Measurements from ENCODE around the gene PARD3.

The PARD3 gene

DNA sequence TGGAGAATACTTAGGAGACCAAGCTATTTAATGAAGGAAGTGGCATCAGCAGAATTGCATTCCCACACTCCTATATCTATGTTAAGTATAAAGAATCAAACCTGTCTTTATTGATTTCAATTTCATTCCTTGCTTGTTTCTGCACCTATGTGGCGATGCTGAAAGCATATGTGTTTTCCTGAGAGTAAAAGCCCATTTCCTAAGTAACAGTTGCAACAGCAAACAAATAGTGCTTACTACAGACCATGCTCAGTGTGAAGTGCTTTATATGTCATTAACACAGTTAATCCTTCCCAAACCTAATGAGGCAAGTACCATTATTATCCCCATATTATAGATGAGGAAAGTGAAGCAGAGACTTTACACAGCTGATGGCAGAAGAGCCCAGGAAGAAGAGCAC lies 552.1 kb downstream of the PARD3 start:
- H3K9me3 ChIP-seq (ENCODE audit: control insufficient read depth, low read length) = no peaks in the 10 kb centered on the region
- no peaks in the 10 kb centered on the region for H3K4me1 ChIP-seq
- no peak overlapping the region for H3K27ac ChIP-seq
- no peaks in the 10 kb centered on the region for H3K36me3 ChIP-seq (ENCODE audit: control insufficient read depth, insufficient read depth, low read length)
- H3K9ac ChIP-seq = no peak overlapping the region
- TF ChIP-seq, protein P1, sequence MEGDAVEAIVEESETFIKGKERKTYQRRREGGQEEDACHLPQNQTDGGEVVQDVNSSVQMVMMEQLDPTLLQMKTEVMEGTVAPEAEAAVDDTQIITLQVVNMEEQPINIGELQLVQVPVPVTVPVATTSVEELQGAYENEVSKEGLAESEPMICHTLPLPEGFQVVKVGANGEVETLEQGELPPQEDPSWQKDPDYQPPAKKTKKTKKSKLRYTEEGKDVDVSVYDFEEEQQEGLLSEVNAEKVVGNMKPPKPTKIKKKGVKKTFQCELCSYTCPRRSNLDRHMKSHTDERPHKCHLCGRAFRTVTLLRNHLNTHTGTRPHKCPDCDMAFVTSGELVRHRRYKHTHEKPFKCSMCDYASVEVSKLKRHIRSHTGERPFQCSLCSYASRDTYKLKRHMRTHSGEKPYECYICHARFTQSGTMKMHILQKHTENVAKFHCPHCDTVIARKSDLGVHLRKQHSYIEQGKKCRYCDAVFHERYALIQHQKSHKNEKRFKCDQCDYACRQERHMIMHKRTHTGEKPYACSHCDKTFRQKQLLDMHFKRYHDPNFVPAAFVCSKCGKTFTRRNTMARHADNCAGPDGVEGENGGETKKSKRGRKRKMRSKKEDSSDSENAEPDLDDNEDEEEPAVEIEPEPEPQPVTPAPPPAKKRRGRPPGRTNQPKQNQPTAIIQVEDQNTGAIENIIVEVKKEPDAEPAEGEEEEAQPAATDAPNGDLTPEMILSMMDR (IDR thresholded peaks at IDR 0.05) = no peak
- no peak overlapping the region for H2AFZ ChIP-seq
- no peaks in the 10 kb centered on the region for H3K27me3 ChIP-seq (ENCODE audit: control insufficient read depth, insufficient read depth, low read length)
- no peak overlapping the region for H3K4me2 ChIP-seq (ENCODE audit: low read length)
- no peaks in the 10 kb centered on the region for H3K79me2 ChIP-seq
- H3K4me3 ChIP-seq (ENCODE audit: low read depth, low read length) = no peak overlapping the region

DNA sequence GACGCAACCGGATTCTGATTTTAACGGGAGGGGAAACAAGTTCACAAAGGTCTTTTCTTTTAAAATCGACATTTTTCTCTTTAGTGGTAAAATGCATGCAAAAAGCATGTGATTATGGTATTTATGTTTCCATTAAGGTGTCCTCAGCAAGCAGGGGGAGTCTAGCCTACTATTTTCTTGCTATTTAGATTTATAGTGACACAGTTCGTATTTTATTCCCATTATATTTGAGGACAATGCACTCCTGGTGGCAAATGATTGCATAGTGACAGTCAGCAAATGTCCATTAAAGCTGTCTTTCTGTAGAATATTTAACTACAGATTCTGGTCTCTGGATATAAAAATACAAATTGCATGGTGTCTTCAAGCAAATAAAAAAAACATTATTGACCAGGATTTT lies 554.2 kb downstream of the PARD3 start:
- Histone ChIP-seq H3K79me2 (no peaks in the 10 kb centered on the region), H3K4me2 (ENCODE audit: low read length) (no peak overlapping the region), H3K27ac (no peak overlapping the region), H3K4me1 (no peaks in the 10 kb centered on the region), H3K27me3 (ENCODE audit: control insufficient read depth, insufficient read depth, low read length) (no peaks in the 10 kb centered on the region), H3K9ac (no peak overlapping the region), H3K9me3 (ENCODE audit: control insufficient read depth, low read length) (no peaks in the 10 kb centered on the region), H3K4me3 (ENCODE audit: low read depth, low read length) (no peak overlapping the region), H3K36me3 (ENCODE audit: control insufficient read depth, insufficient read depth, low read length) (no peaks in the 10 kb centered on the region), H2AFZ (no peak overlapping the region)
- TF ChIP-seq, protein P1 (IDR thresholded peaks at IDR 0.05) = no peak

DNA sequence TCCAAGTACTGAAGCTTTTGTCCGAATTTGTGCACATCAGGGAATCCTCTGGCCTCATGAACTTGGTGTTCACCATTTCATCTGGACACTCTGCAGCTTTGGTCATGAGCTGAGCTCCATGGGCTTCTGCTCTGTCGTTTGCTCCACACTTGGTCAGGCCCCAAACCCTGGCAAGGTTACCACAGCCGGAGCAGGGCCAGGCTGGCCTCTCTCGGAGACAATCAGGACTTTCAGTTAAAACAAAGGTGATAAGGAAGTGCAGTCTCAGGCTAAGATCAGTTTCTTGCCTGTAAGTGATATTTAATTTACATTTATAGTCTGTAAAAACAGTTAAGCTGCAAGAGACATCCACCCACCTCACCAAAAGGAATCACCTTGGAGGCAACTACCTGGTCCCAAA lies 558.9 kb downstream of the PARD3 start:
- no peaks in the 10 kb centered on the region for H3K4me1 ChIP-seq
- TF ChIP-seq, protein P1 (IDR thresholded peaks at IDR 0.05) = no peak
- H3K4me2 ChIP-seq (ENCODE audit: low read length) = no peak overlapping the region
- no peaks in the 10 kb centered on the region for H3K36me3 ChIP-seq (ENCODE audit: control insufficient read depth, insufficient read depth, low read length)
- H3K79me2 ChIP-seq = no peaks in the 10 kb centered on the region
- no peak overlapping the region for H3K4me3 ChIP-seq (ENCODE audit: low read depth, low read length)
- H3K27me3 ChIP-seq (ENCODE audit: control insufficient read depth, insufficient read depth, low read length) = no peaks in the 10 kb centered on the region
- no peaks in the 10 kb centered on the region for H3K9me3 ChIP-seq (ENCODE audit: control insufficient read depth, low read length)
- no peak overlapping the region for H3K27ac ChIP-seq
- no peak overlapping the region for H3K9ac ChIP-seq
- no peak overlapping the region for H2AFZ ChIP-seq

DNA sequence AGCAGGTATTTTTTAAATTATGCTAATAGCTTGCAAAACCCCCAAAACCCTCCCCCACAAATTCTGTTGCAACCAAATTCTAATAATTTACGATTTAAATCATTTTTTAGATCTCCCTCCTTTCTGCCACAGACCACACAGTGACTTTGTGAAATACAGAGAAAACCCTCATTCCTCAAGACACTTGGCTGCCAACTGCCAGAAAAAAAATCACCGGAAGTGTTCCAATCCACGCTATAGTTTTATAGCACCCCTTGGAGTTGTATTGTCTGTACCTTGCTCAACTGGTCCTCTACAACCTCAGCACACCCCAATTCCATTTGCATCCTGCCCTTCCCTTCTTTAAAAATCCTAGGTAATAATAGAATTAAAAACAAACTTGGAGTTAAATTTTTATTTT lies 560.1 kb downstream of the PARD3 start:
- no peak overlapping the region for H3K4me3 ChIP-seq (ENCODE audit: low read depth, low read length)
- H3K27ac ChIP-seq = no peak overlapping the region
- no peaks in the 10 kb centered on the region for H3K36me3 ChIP-seq (ENCODE audit: control insufficient read depth, insufficient read depth, low read length)
- TF ChIP-seq, protein P1 (IDR thresholded peaks at IDR 0.05) = no peak
- H3K79me2 ChIP-seq = no peaks in the 10 kb centered on the region
- no peak overlapping the region for H3K4me2 ChIP-seq (ENCODE audit: low read length)
- H3K4me1 ChIP-seq = no peaks in the 10 kb centered on the region
- no peak overlapping the region for H3K9ac ChIP-seq
- no peak overlapping the region for H2AFZ ChIP-seq
- no peaks in the 10 kb centered on the region for H3K9me3 ChIP-seq (ENCODE audit: control insufficient read depth, low read length)
- H3K27me3 ChIP-seq (ENCODE audit: control insufficient read depth, insufficient read depth, low read length) = no peaks in the 10 kb centered on the region

DNA sequence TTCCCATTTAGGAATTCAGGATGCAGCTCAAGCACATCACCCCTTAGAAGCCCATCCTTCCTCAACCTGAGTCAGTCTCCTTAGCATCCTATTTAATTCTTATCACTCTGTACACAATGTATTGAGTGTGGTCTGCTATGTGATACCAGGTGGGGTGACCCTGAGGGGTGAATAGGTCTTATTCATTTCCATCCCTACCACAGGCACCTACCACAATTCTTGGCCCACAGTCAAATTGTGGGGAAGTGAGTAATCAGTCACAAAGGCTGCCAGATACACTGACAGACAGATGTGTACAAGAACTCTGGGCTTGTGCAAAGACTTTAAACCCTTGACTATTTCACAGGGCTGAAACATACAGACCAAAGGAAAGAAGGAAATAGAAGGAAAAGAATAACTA lies 560.5 kb downstream of the PARD3 start:
- TF ChIP-seq, protein P1 (IDR thresholded peaks at IDR 0.05) = no peak
- no peak overlapping the region for H3K4me2 ChIP-seq (ENCODE audit: low read length)
- H3K9me3 ChIP-seq (ENCODE audit: control insufficient read depth, low read length) = no peaks in the 10 kb centered on the region
- H3K9ac ChIP-seq = no peak overlapping the region
- H3K27ac ChIP-seq = no peak overlapping the region
- H3K79me2 ChIP-seq = no peaks in the 10 kb centered on the region
- H2AFZ ChIP-seq = no peak overlapping the region
- no peak overlapping the region for H3K4me3 ChIP-seq (ENCODE audit: low read depth, low read length)
- H3K27me3 ChIP-seq (ENCODE audit: control insufficient read depth, insufficient read depth, low read length) = no peaks in the 10 kb centered on the region
- no peaks in the 10 kb centered on the region for H3K4me1 ChIP-seq
- H3K36me3 ChIP-seq (ENCODE audit: control insufficient read depth, insufficient read depth, low read length) = no peaks in the 10 kb centered on the region

Data from parathyroid adenoma (tissue), 2 donors.